SJSA1 (cell line): ENCODE results near the gene CYB5B. TPM values are rescaled to one million over a fixed set of nuclear protein-coding genes. Genes with fewer than 3 reads are reported as not detected.
A peak's percentile ranks its signal among the peaks of the same experiment; 100 is the strongest.

ENCODE experiments used
- DNase-seq, 2 experiments: peaks; one replicate each; pipeline ENCODE4 v3.0.0-alpha.2; 2015 to 2020; ENCODE audit warnings: low spot score in 2 of 2, low read depth in 1 of 2
- H3K27ac ChIP-seq: fragments of 250-450 bp; sonication (Bioruptor Pico); 2 replicates; pipeline ENCODE4 v1.5.1; 2020; ENCODE audit warnings: mild to moderate bottlenecking, moderate library complexity
- H3K27me3 ChIP-seq: fragments of 250-450 bp; sonication (Bioruptor Pico); replicated peaks from 2 replicates; pipeline ENCODE4 v1.5.1; 2020; ENCODE audit warnings: mild to moderate bottlenecking, moderate library complexity
- H3K36me3 ChIP-seq: fragments of 250-450 bp; sonication (Bioruptor Pico); 2 replicates; pipeline ENCODE4 v1.5.1; 2020; ENCODE audit warnings: mild to moderate bottlenecking
- H3K4me1 ChIP-seq: fragments of 250-450 bp; sonication (Bioruptor Pico); replicated peaks from 2 replicates; pipeline ENCODE4 v1.6.1; 2021; ENCODE audit warnings: mild to moderate bottlenecking
- H3K4me3 ChIP-seq: fragments of 250-450 bp; sonication (Bioruptor Pico); 2 replicates; pipeline ENCODE4 v1.5.1; 2020; ENCODE audit warnings: mild to moderate bottlenecking
- H3K9me3 ChIP-seq: fragments of 250-450 bp; sonication (Bioruptor Pico); replicated peaks from 2 replicates; pipeline ENCODE4 v1.5.1; 2020; ENCODE audit warnings: mild to moderate bottlenecking
- total RNA-seq: library from RNA; depleted of rRNA; stranded (reverse); fragments of >200 nt; shearing (Covaris generic); gene quantifications from 2 replicates; pipeline ENCODE4 v1.2.3, GENCODE V29; 2014

The CYB5B gene
- total RNA-seq, 1 experiment from 2014 or later: 102 TPM

DNA sequence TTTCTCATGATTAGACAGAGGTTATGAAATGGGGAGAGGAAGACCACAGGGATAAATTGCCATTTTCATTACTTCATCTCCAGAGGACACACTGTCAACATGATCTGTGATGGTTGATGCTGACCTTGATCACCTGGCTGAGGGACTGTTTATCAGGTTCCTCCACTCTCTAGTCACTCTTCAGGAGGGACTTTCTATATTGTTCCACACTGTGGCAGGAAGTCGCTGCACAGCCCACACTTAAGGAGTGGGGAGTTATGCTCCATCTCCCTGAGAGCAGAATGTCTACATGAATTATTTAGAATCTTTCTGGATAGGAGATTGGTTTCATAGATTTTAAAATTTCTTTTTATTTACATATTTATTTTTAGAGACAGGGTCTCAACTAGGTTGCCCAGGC is 46.7 kb downstream of the CYB5B start:
- DNase-seq: no peak
- H3K27ac ChIP-seq: no peak overlapping the region

DNA sequence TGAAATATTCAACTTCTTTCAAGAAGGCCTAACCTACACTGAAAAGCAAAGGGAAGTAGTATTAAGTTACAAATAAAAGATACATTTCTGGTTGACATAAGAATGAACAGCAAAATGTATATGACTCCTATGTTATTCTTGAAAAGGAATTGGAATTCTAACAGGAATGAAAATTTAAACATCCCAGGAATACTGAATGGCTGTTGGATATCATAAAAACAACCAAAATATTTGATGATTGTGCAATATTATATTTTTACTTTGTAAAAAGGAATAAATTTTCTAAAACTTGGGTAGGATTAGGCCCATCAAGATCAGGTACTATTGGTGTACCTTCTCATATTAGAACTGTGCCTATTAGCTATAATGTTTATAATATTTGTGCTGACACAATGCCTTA is 50.0 kb downstream of the CYB5B start:
- H3K4me3 ChIP-seq: no peak overlapping the region
- no peaks in the 10 kb centered on the region for H3K36me3 ChIP-seq
- no peak overlapping the region for H3K27ac ChIP-seq
- DNase-seq: no peak
- peaks cover 32% of the 10 kb centered on the region for H3K4me1 ChIP-seq
- no peaks in the 10 kb centered on the region for H3K9me3 ChIP-seq
- no peaks in the 10 kb centered on the region for H3K27me3 ChIP-seq

More for the DNA sequence above, 46.7 kb downstream of the CYB5B start:
- peaks cover 5% of the 10 kb centered on the region; the same call in 1 of the 2 replicates for H3K36me3 ChIP-seq
- peaks cover 4% of the 10 kb centered on the region for H3K4me1 ChIP-seq
- no peak overlapping the region for H3K4me3 ChIP-seq
- no peaks in the 10 kb centered on the region for H3K27me3 ChIP-seq
- no peaks in the 10 kb centered on the region for H3K9me3 ChIP-seq

DNA sequence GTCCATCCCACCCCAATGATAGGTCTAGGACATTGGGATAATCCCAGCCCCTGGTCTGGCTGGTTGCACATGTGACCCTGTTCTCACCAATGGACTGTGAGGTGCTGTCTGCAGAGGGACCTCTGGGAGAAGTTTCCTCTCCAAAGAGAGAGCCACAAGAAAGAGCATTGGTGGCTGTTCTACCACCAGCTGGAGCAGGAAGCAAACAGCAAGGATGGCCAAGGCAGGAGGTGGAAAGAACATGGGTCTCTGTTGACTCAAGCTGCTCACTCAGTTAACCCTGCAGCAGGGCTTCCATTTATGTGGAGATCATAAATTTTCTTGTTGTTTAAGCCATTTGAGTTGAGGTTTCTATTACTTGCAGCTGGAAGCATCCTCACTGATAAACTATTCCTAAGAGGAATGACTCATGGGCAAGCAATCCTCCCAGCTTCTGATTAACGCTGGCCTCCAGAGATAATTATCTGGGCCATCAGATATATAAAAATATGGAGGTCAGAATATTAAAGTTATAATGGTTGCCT is 52.6 kb downstream of the CYB5B start:
- no peaks in the 10 kb centered on the region for H3K27me3 ChIP-seq
- H3K9me3 ChIP-seq: no peaks in the 10 kb centered on the region
- H3K4me3 ChIP-seq: 0 out of 2 replicates have a peak overlapping the region, but pooled peaks have one; percentile 0
- peak overlapping the region; percentile 93 for H3K27ac ChIP-seq
- H3K36me3 ChIP-seq: no peaks in the 10 kb centered on the region
- peaks cover 41% of the 10 kb centered on the region for H3K4me1 ChIP-seq
- DNase-seq: peak; percentile 74 to 93

DNA sequence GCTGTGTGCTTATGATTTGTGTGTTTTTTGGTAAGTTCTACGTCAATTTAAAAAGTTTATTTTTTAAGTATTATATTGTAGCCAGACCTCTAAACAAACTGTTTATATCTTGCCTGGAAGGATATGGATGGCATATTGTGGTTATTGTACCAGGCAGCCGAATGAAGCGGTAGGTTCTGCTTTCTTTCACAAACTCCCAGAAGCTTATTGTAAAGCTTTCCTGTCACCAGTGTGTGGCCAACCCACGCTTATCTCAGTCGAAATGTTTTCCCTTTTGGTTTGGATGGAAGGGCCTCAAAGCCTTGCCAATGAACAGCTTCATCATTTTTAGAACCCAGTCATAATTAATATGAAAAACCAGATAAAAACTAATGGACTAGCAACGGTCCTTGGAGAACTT is 53.1 kb downstream of the CYB5B start:
- Histone ChIP-seq H3K27me3 (no peaks in the 10 kb centered on the region), H3K4me3 (0 out of 2 replicates have a peak overlapping the region, but pooled peaks have one; percentile 0), H3K9me3 (no peaks in the 10 kb centered on the region), H3K27ac (peak overlapping the region; percentile 93), H3K36me3 (no peaks in the 10 kb centered on the region), H3K4me1 (peaks cover 47% of the 10 kb centered on the region)
- peak in 1 of 2 experiments; percentile 50 for DNase-seq

DNA sequence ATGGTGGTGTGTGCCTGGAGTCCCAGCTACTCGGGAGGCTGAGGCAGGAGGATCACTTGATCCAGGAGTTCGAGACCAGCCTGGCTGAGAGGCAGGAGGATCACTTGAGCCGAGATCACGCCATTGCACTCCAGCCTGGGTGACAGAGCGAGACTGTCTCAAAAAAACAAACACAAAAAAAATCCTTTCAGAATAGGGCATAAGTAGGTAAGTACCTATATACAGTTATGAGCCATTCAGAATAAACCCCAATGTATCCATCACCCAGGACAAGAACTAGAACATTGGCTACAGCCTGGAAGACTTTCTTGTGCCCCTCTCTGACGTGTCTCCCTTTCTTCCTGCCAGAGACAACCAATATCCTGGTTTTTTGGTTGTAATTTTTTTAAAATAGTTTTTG is 54.3 kb downstream of the CYB5B start:
- DNase-seq: peak in 1 of 2 experiments; percentile 6
- no peaks in the 10 kb centered on the region for H3K27me3 ChIP-seq
- no peaks in the 10 kb centered on the region for H3K9me3 ChIP-seq
- H3K36me3 ChIP-seq: no peaks in the 10 kb centered on the region
- H3K4me1 ChIP-seq: peaks cover 53% of the 10 kb centered on the region
- H3K27ac ChIP-seq: no peak overlapping the region
- no peak overlapping the region for H3K4me3 ChIP-seq

DNA sequence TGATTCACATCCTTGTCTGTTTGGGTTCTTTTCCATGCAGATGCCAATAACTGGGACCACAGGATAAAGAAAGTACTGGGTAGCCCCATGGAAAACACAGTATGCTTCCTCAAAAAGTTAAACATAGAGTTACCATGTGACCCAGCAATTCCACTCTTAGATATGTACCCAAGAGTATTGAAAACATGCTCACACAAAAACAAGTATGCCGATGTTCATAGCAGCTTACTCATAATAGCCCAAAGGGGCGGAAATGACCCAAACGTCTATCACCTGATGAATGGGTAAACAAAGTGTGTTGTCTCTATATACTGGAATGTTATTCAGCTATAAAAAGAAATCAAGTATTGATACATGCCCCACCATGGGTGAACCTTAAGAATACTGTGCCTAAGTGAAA is 55.4 kb downstream of the CYB5B start:
- H3K9me3 ChIP-seq: no peaks in the 10 kb centered on the region
- no peaks in the 10 kb centered on the region for H3K27me3 ChIP-seq
- peak in 1 of 2 experiments; percentile 23 for DNase-seq
- H3K36me3 ChIP-seq: no peaks in the 10 kb centered on the region
- no peak overlapping the region for H3K4me3 ChIP-seq
- H3K27ac ChIP-seq: peak overlapping the region; percentile 8; the same call in 1 of the 2 replicates
- peaks cover 53% of the 10 kb centered on the region for H3K4me1 ChIP-seq

DNA sequence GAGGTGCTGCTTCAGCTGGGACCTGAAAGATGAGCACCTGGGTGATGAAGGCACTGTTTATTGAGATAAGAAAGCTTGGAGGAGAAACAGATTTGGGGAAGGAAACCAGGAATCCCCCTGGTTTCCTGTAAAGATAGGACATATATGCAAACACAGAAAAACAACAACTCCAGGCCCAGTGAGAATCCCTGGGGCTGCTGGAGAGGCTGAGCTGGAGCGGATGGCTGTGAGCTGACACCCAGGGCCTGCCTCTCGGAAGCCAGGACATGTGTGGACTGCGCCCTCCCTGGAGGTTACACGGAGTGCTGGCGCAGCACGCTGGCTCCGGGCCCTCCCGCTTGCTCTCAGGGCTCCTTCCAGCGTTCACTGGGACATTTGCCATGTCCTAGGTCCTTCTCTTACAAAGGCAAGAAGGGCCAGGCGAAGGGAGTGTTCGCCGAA is 57.5 kb downstream of the CYB5B start:
- no peaks in the 10 kb centered on the region for H3K27me3 ChIP-seq
- no peaks in the 10 kb centered on the region for H3K36me3 ChIP-seq
- no peak overlapping the region for H3K27ac ChIP-seq
- H3K4me1 ChIP-seq: peaks cover 42% of the 10 kb centered on the region
- H3K4me3 ChIP-seq: no peak overlapping the region
- H3K9me3 ChIP-seq: no peaks in the 10 kb centered on the region
- no peak for DNase-seq

DNA sequence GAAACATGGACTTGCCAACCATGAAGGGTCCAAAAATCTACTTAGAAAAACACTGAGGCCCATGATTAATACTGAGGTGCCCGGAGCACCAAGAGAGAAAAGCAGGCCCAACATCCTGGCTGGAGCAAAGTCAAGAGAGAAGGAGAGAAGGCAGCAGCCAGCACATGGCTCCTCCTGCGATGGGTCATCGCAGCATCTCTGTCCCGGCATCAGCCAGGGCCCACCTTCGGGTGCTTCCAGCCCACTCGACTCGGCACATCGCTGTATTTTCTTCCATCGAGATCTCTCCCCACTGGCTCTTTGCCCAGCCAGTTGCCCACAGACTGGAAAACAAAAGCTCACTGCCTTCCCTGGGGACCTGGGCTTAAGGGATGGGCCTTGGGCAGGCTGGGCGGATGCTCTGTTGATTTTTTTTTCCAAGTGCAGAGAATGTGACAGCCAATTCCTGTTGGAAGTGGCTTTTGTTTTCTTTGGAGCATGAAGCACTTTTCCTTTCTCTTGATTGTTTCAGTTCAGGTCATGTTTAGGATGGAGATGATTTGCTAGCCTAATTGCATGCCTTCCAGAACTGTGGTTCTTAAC is 58.1 kb downstream of the CYB5B start:
- peak; percentile 75 to 83 for DNase-seq
- Histone ChIP-seq H3K27ac (no peak overlapping the region), H3K36me3 (no peaks in the 10 kb centered on the region), H3K4me3 (no peak overlapping the region), H3K9me3 (no peaks in the 10 kb centered on the region), H3K4me1 (peaks cover 36% of the 10 kb centered on the region), H3K27me3 (no peaks in the 10 kb centered on the region)

DNA sequence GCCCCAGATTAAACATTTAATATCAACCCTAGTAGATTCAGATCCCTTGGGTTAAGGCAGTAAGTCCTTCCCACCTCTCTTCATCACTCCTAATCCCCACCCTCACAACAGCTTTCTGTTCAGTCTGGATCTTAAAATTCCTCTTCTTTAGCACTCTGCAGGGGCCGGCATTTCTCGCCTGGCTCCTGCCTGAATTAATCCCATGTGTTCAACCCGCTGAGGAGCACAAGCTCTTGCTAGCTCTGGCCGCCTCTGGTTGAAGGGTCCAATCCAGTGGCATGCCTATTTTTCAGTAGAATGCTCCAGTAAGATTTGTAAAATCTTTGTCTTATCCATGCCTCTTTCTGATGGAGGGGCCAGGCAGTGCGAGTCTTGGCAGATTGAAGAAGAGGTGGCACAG is 59.2 kb downstream of the CYB5B start:
- no peaks in the 10 kb centered on the region for H3K36me3 ChIP-seq
- no peaks in the 10 kb centered on the region for H3K9me3 ChIP-seq

DNA sequence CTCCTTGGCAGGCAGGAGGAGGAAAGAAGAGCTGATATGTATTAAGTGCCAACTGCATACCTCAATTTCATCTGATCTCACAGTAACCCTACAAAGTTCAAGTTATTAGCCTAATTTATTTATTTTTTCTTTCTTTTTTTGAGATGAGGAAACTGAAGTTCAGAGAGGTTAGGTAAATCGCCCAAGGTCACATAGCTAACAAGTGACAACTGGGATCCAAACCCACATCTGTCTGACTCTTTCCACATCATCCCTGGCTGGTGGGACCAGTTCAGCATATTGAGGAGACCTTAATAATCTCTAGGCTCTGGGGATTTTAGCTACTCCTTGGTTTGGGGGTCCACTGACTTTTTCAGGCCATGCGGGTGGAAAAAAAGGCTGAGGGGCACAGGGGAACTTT is 60.9 kb downstream of the CYB5B start:
- H3K36me3 ChIP-seq: no peaks in the 10 kb centered on the region
- H3K4me1 ChIP-seq: peaks cover 13% of the 10 kb centered on the region
- no peak overlapping the region for H3K27ac ChIP-seq
- DNase-seq: no peak
- H3K4me3 ChIP-seq: no peak overlapping the region
- no peaks in the 10 kb centered on the region for H3K9me3 ChIP-seq
- H3K27me3 ChIP-seq: no peaks in the 10 kb centered on the region

More for the DNA sequence above, 59.2 kb downstream of the CYB5B start:
- DNase-seq: no peak
- Histone ChIP-seq H3K4me1 (peaks cover 28% of the 10 kb centered on the region), H3K27ac (no peak overlapping the region), H3K27me3 (no peaks in the 10 kb centered on the region), H3K4me3 (no peak overlapping the region)

DNA sequence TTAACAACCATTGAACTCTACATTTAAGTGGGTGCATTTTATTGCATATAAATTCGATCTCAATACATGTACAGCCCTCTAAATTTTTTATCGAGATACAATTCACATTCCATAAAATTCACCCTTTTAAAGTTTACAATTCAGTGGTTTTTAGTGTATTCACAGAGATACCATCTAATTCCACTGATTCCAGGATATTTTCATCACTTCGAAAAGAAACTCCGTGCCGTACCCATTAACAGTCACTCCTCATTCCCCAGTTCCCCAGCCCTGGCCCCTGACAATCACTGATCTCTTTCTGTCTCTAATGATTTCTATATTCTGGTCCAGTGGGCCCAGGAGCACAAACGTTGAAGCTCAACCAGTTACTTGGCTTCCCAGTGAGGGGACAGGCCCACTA is 61.4 kb downstream of the CYB5B start:
- peaks cover 13% of the 10 kb centered on the region for H3K4me1 ChIP-seq
- H3K27me3 ChIP-seq: no peaks in the 10 kb centered on the region
- DNase-seq: no peak
- H3K36me3 ChIP-seq: no peaks in the 10 kb centered on the region
- no peak overlapping the region for H3K4me3 ChIP-seq
- no peaks in the 10 kb centered on the region for H3K9me3 ChIP-seq
- no peak overlapping the region for H3K27ac ChIP-seq

DNA sequence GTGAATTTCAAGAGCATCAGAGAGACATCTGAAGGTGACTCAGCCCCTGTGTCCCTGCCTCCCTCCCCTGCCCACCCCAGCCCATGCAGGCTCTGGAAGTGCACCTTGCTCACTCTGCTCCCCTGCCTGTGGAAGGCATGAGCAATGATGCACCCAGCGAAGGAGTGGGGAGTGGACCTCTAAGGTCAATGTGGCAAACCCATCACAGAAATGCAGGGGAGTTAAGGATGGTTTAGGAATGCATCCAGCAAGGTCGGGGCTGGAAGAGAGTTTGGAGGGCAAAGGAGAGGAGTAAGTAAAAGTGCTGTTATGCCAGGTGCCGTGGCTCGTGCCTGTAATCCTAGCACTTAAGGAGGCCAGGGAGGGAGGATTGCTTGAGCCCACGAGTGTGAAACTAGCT is 61.9 kb downstream of the CYB5B start:
- Histone ChIP-seq H3K36me3 (no peaks in the 10 kb centered on the region), H3K4me3 (no peak overlapping the region), H3K27me3 (no peaks in the 10 kb centered on the region), H3K27ac (no peak overlapping the region), H3K9me3 (no peaks in the 10 kb centered on the region), H3K4me1 (peaks cover 13% of the 10 kb centered on the region)
- DNase-seq: no peak

DNA sequence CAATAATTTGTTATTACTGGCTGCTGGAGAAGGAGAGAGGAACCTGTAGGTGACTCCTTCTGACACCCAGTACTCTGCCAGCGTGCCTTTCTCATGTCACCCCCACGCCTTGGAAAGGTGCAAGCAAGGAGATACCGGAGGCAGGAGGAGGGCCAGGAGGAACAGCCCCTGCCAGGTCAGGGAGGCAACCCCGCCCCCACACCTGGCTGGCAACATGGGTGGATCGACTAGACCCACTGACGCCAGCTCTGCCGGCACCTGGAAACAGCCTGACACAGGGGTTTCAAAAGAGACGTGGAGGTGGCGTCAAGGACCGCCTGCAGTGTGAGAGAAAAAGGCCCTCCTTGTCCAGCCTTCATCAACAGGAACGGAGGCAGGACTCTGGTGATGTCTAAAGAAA is 62.3 kb downstream of the CYB5B start:
- Histone ChIP-seq H3K4me3 (no peak overlapping the region), H3K36me3 (no peaks in the 10 kb centered on the region), H3K4me1 (peaks cover 13% of the 10 kb centered on the region), H3K9me3 (no peaks in the 10 kb centered on the region), H3K27ac (no peak overlapping the region), H3K27me3 (no peaks in the 10 kb centered on the region)
- DNase-seq: no peak

DNA sequence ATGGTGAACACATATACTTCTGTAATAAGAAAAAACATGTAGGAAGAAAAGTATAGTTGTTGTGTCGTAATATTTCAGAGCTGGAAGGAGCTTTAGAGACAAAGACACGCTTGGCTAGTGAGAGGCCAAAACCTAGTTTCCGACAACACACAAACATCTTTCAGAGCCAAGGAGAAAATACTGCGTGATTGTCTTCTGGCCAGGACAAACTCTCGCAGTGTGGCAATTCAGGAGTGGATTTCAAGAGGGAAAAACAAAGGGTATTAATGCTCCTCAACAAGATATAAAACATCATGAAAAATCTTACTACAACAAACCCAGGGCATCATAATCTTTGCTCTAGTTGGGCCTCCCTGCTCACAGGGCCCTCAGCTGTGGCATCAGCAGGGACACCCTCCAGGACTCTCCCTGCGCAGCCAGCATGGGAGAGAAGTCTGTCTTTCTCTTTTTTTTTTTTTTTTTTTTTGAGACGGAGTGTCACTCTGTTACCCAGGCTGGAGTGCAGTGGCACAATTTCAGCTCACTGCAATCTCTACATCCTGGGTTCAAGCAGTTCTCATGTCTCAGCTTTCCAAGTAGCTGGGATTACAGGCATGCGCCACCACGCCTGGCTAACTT is 66.4 kb downstream of the CYB5B start:
- Histone ChIP-seq H3K27ac (no peak overlapping the region), H3K36me3 (no peaks in the 10 kb centered on the region), H3K4me1 (no peaks in the 10 kb centered on the region), H3K27me3 (no peaks in the 10 kb centered on the region), H3K4me3 (no peak overlapping the region), H3K9me3 (peaks cover 7% of the 10 kb centered on the region; the same call in 1 of the 2 replicates)
- DNase-seq: no peak
